Measurements from ENCODE around the gene RALGAPA2.

- TF ChIP-seq POLR2AphosphoS5 (IDR thresholded peaks at IDR 0.05) = no peak
- TF ChIP-seq, protein P1, sequence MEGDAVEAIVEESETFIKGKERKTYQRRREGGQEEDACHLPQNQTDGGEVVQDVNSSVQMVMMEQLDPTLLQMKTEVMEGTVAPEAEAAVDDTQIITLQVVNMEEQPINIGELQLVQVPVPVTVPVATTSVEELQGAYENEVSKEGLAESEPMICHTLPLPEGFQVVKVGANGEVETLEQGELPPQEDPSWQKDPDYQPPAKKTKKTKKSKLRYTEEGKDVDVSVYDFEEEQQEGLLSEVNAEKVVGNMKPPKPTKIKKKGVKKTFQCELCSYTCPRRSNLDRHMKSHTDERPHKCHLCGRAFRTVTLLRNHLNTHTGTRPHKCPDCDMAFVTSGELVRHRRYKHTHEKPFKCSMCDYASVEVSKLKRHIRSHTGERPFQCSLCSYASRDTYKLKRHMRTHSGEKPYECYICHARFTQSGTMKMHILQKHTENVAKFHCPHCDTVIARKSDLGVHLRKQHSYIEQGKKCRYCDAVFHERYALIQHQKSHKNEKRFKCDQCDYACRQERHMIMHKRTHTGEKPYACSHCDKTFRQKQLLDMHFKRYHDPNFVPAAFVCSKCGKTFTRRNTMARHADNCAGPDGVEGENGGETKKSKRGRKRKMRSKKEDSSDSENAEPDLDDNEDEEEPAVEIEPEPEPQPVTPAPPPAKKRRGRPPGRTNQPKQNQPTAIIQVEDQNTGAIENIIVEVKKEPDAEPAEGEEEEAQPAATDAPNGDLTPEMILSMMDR (IDR thresholded peaks at IDR 0.05 in 8 of 11, conservative IDR thresholded peaks at IDR 0.05 in 3 of 11) = no peak
- no peak for TF ChIP-seq POLR2A (IDR thresholded peaks at IDR 0.05)
Observed at GRCh38 chr20:20697325-20697845, 15.1 kb downstream of the RALGAPA2 start.

Measured in spleen (tissue), 7 donors.